Ramos (cell line): ENCODE data around the gene C22orf39.

Experiments used
- in situ Hi-C: fragments of 300-500 bp; cut with MboI; formaldehyde crosslinking; loops from one replicate; pipeline ENCODE4 v1.14.3; 2022; ENCODE audit warnings: low sequenced_read_pairs; ENCODE audit not compliant: unreplicated experiment

Gene C22orf39

GRCh38 chr22:19434401-19434800 lies 13.1 kb downstream of the C22orf39 start:
- in situ Hi-C loops: no loop called here

DNA sequence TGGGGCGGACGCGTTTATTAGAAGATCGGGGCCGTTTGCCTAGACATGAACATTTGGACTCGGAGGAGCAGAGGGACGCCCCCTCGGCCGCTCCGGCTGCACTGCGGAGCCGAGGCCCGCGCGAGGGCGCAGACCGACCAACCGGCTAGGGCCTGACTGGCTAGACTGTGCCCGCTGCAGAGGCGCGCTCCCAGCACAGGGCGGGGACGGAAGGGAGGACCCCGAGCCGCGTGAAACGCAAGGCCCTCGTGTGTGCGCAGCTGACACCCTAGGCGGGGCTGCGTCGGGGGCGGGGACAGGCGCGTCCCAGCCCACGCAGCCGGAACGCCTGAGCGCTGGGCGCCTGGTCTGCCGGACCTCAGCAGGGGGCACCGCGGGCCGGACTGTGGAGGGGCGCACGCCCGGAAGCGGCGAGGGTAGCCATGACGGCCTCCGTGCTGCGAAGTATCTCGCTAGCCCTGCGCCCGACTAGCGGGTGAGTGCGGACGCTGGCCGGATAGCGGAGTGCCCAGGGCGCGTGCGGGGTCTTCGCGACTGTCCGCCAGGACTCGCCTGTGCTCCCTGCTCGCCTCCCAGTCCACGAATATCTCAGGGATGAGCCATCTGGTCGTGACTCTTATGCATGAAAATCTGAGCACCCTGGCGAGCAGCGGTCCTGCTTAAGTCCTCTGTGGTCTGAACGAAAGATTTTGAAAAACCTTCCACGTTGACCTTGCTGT lies 15.2 kb downstream of the C22orf39 start, which contains the start of gene MRPL40:
Gene MRPL40 (plus strand): TSS at position 413 of the 719 bp plus-strand sequence. CDS start 10 bp downstream, at position 423.
- in situ Hi-C loops: no loop called here

DNA sequence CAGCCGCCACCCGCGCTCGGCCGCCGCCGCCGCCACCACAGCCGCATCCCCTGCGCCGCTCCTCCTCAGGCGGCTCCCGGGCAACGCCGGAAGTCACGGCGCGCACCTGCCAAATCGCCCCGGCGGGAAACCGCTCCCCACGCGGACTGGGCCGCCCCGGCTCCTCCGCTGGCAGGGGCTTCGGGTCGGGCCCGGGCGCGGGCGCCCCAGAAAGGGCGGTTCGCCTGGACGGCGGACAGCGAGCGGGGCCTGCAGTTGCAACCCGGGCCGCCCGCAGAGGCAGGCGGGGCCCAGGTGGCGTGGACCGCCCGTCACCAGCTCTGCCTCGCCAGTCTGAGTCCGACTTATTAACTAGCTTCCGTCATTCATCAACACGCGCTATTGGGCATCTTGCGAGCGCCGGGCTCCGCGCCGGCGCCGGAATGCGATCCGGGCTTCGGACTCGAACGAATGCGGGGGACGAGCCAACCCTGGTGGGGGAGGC lies 15.8 kb downstream of the C22orf39 start, which contains the start of gene HIRA:
Gene HIRA (minus strand): TSS at position 85 of the 484 bp plus-strand sequence. CDS start 257 bp downstream, outside the sequence.
- in situ Hi-C loops: no loop called here

GRCh38 chr22:19430890-19431541 lies 16.5 kb downstream of the C22orf39 start:
- in situ Hi-C loops: no loop called here

- in situ Hi-C loops: no loop called here
Observed at GRCh38 chr22:19429950-19430889, 17.3 kb downstream of the C22orf39 start.

GRCh38 chr22:19424186-19424500 lies 23.4 kb downstream of the C22orf39 start:
- in situ Hi-C loops: no loop called here

- in situ Hi-C loops: no loop called here
Observed at GRCh38 chr22:19422440-19423301, 24.8 kb downstream of the C22orf39 start.

GRCh38 chr22:19420321-19420720 lies 27.2 kb downstream of the C22orf39 start:
- in situ Hi-C loops: no loop called here

DNA sequence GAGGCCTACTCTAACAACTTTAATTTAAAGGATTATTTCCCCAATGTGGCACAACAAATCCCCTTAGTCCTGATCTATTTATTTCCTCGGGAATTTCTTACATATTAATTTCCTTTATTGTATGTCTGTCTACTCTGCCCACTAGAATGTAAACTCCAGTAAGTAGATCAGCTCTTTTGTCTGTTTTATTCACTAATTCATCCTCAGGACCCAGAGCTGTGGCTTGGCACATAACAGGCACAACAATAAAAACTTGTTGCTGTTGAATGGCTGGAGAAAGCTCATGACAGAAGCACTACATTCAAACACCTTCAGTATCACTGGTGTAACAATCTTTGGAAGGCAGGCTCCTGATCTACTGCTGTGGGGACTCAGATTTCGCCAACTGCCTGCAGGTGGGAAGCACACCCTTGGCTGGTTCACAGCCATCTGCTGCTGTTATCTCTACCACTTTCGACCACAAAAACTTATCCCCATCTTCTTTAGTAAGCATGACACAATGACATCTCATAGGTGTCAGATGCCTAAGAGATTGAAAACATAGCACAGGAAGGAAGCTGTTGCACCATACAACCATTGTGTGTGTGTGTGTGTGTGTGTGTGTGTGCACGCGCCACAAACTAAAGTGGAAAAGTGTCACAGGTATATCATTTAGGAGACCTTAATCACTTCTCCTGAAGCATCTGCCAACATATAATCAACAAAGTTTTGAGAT lies 27.9 kb downstream of the C22orf39 start:
- in situ Hi-C loops: no loop called here

- in situ Hi-C loops: no loop called here
Observed at GRCh38 chr22:19419086-19419463, 28.4 kb downstream of the C22orf39 start.

- in situ Hi-C loops: no loop called here
Observed at GRCh38 chr22:19412923-19413322, 34.6 kb downstream of the C22orf39 start.

- in situ Hi-C loops: no loop called here
Observed at GRCh38 chr22:19412478-19412877, 35.0 kb downstream of the C22orf39 start.

GRCh38 chr22:19411690-19412045 lies 35.8 kb downstream of the C22orf39 start:
- in situ Hi-C loops: no loop called here

DNA sequence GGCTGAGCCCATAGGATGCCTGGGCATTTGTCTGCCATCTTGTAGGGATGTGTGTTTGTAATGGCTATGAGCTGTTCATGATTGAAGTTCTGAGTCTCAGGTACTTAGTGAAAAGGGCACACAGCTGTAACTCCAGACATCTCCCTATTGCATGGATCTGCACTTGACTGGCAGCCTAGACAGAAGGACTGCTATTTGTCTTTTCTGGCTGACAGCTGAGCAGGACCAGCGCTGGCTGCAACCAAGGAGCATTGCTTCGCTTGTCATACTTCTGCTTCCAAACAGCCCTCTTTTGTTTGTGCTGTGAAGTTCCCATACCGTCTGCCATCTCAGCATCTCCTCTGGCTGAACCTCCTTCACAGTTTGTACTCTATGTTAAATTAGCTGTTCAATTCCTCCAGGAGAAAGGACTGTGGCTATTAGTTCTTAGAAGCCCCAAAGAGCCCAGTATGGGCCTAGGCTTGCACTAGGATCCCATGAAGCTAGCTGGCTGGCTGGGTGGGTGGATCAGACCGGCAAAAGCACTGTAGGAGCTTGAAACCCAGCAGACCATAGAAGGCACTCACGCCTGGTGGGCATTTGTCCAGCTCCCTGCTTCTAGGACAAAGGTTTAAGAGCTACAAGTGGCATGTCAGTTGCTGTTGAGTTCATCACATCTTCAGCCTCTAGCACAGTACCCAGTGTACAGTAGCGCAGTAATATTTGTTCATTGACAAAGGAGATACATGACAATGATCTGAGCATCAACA lies 36.4 kb downstream of the C22orf39 start:
- in situ Hi-C loops: no loop called here

DNA sequence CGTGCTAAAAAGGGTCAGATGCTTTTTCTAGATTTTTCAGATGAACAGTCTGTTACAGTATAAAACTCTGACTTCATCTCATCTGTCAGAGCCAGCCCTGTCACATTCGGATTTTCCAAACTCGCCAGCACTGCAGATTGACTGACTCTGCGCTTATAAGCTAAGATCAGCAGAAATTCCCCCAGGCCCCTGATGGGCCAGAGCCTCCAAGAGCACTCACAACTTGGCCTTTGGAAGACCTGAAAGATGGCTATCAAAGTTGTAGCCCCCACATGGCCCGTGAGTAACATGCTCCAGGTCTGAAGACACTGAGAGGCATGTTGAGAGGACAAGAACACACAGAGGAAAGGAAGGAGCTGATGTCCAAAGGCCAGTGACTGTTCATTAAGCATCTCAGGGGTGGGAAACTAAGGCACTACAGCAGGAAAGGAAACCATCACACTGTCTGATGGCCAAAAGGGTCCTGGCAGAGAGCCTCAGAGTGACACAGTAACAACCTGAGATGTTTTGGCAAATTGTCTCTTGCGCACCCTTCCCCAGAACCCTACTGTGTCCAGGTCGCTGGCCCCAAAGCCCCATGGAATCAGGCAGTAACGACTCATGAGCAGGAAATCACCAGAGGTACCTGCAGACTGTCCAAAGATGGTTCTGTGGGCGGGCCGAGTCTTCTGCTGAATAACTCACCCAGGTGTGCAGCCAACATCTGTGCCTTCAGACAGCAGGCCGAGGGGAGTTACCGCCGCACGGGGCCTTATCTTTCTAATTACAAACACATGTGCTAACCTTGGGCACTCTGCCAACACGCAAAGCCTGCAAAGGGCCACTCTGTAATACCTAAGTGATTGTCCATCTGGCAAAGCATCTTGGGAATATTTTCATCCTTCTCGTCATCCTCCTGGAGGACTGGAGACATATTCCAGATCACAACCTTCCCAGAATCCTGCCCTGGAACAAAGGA lies 39.6 kb downstream of the C22orf39 start:
- in situ Hi-C loops: no loop called here

- in situ Hi-C loops: no loop called here
Observed at GRCh38 chr22:19406846-19407245, 40.7 kb downstream of the C22orf39 start.

DNA sequence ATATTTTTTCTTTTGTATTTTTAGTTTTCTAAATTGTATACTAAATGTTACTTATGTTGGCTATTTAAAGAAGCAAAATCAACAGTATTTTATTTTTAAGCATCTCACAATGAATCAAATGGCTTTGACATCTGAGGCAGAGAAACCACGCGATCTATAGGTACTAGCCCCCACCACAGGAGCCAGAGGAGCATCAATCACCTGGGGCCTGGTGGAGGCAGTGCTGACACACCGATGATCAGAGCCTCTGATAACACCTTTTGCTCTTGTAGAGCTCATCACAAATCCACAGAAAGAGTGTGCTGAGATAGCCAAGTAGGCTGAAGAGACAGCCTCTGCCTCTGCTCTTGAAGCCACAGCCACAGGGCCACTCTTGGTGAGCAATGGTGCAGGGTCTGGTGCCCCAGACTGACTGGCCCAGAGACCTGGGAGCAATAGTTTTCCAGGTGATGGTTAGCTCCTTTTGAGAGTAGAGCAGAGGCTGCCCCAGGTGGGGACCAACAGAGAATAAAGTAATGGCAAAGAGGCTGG lies 41.2 kb downstream of the C22orf39 start:
- in situ Hi-C loops: no loop called here
